PFSK-1 (cell line): Measurements from ENCODE around the gene CKAP5.

Source experiments
- POLR2AphosphoS5 ChIP-seq: IDR thresholded peaks from 2 replicates; pipeline ENCODE4 v1.6.1; 2012; ENCODE audit warnings: low read depth, mild to moderate bottlenecking, control low read depth, low read length, moderate library complexity
- REST ChIP-seq, 2 experiments: IDR thresholded peaks; 2 replicates each; pipeline versions ENCODE4 v1.6.1 to v1.8.0; 2011 to 2012; ENCODE audit warnings: low read depth in 2 of 2, low read length in 2 of 2, control low read depth in 1 of 2, inconsistent platforms in 1 of 2, mild to moderate bottlenecking in 1 of 2, moderate library complexity in 1 of 2; ENCODE audit not compliant: insufficient read depth in 1 of 2
- SIN3A ChIP-seq: IDR thresholded peaks from 2 replicates; pipeline ENCODE4 v1.6.1; 2012; ENCODE audit warnings: mild to moderate bottlenecking, low read length, moderate library complexity, borderline replicate concordance; ENCODE audit not compliant: insufficient read depth
- TAF1 ChIP-seq: IDR thresholded peaks from 2 replicates; pipeline ENCODE4 v1.6.1; 2012; ENCODE audit warnings: low read length, control low read depth, borderline replicate concordance; ENCODE audit not compliant: insufficient read depth

- TF ChIP-seq SIN3A (no peak), TAF1 (no peak), POLR2AphosphoS5 (no peak), REST (IDR thresholded peaks at IDR 0.05; ENCODE audit: insufficient read depth in 1 of 2, low read depth in 2 of 2, low read length in 2 of 2) (no peak)
Measured at GRCh38 chr11:46857666-46858065, 11.6 kb upstream of the CKAP5 start.
